Heart left ventricle (tissue), 16 donors: ENCODE results near the gene TUBE1. TPM values are rescaled to one million over a fixed set of nuclear protein-coding genes. Genes with fewer than 3 reads are reported as not detected.
A peak's percentile ranks its signal among the peaks of the same experiment; 100 is the strongest.
"Not testable (repeated sequence)": the region's sequence is repeated elsewhere in the genome, so short reads cannot be mapped to it uniquely, and the experiment has no call there.

Experiments
- ATAC-seq, 4 donors: fragments of 200-7000 bp; cut with Tn5 transposase; one replicate each; pipeline ENCODE4 v1.9.1; 2020 to 2022; ENCODE audit warnings: moderate library complexity in 4 of 4, mild to moderate bottlenecking in 3 of 4, moderate number of reproducible peaks in 1 of 4
- DNase-seq, 5 donors: peaks; one replicate each; pipeline ENCODE4 v3.0.0-alpha.2; 2020
- H3K27ac ChIP-seq, 12 donors: fragments of 200-600 bp; sonication (generic) in 4 of 12; one replicate each; pipeline versions ENCODE4 v1.5.0 to v1.8.0; 2016 to 2022; ENCODE audit warnings: mild to moderate bottlenecking in 2 of 12
- H3K27me3 ChIP-seq, 9 donors: fragments of 200-600 bp; sonication (generic) in 2 of 9; one replicate each; pipeline versions ENCODE4 v1.5.1 to v1.8.0; 2016 to 2022; ENCODE audit warnings: mild to moderate bottlenecking in 3 of 9
- H3K36me3 ChIP-seq, 9 donors: fragments of 200-600 bp; sonication (generic) in 2 of 9; one replicate each; pipeline versions ENCODE4 v1.5.0 to v1.8.0; 2018 to 2022; ENCODE audit warnings: mild to moderate bottlenecking in 2 of 9
- H3K4me1 ChIP-seq, 12 donors: fragments of 200-600 bp; sonication (generic) in 4 of 12; one replicate each; pipeline versions ENCODE4 v1.5.0 to v1.8.0; 2016 to 2022; ENCODE audit warnings: mild to moderate bottlenecking in 3 of 12
- H3K4me3 ChIP-seq, 12 donors: fragments of 200-600 bp; sonication (generic) in 4 of 12; one replicate each; pipeline versions ENCODE4 v1.5.0 to v1.8.0; 2017 to 2022; ENCODE audit warnings: mild to moderate bottlenecking in 9 of 12, moderate library complexity in 4 of 12
- H3K9me3 ChIP-seq, 12 donors: fragments of 200-600 bp; sonication (generic) in 4 of 12; one replicate each; pipeline versions ENCODE4 v1.5.0 to v1.8.0; 2016 to 2022; ENCODE audit warnings: mild to moderate bottlenecking in 1 of 12
- CTCF ChIP-seq, 12 donors: fragments of 200-600 bp; sonication (generic) in 4 of 12; IDR thresholded peaks; one replicate each; pipeline versions ENCODE4 v1.5.0 to v1.8.0; 2018 to 2022; ENCODE audit warnings: antibody characterized with exemption in 12 of 12, mild to moderate bottlenecking in 5 of 12
- POLR2A ChIP-seq, 2 donors: fragments of 450-650 bp; IDR thresholded peaks; one replicate each; pipeline ENCODE4 v1.6.1; 2017; ENCODE audit warnings: antibody characterized with exemption in 2 of 2, mild to moderate bottlenecking in 2 of 2, moderate library complexity in 2 of 2
- WGBS, 4 donors: extraction: QIAGEN DNeasy Blood & Tissue Kit in 2 of 4; methylation state at CpG; one replicate each; pipeline versions ENCODE4 v1.1.5 to v1.1.7; 2013 to 2018; 5-methylcytosine and 5-hydroxymethylcytosine counted together
- intact Hi-C, 10 donors: fragments of 100-400 bp; cut with DNase I; formaldehyde crosslinking; loops; one replicate each; pipeline versions ENCODE4 v1.11.1 to v1.14.2; 2022
- polyA plus RNA-seq, 2 donors: library from polyadenylated mRNA; stranded (reverse); fragments of 200-250 nt; gene quantifications; one replicate each; pipeline ENCODE4 v1.2.3, GENCODE V29; 2013
- total RNA-seq, 9 donors: library from RNA; depleted of rRNA in 2 of 9; stranded (reverse); fragments of >200 nt in 2 of 9; fragmentation: NEBNext Ultra II Directional in 3 of 9; extraction: Animal tissue kit (Norgen Biotek cat#: 25700) in 3 of 9; gene quantifications; one replicate each; pipeline versions ENCODE4 v1.1.0 to v1.2.4, GENCODE V29; 2016 to 2023
- donor health status: ischemic (EF 13 %, LVEDD 7.1; RV severe dilation, severe dysfunction).
- donor health status: healthy with polysubstance abuse.
- donor health status: DM: no; HTN: yes; CAD: no.
- donor health status: DM: no; HTN: no; CAD: no.
- donor health status: ischemic (EF 25% LVEDD 6.9; RV normal size, moderate dysfunction).
- donor health status: ischemic (EF 25% LVEDD 5.7; RV mildly dilated, moderate dysfunction).
- donor health status: healthy.
- donor health status: DM: yes; HTN: yes; CAD: no.
- donor health status: ischemic (EF 35%, LVEDD 5.7; RV mildly dilated, moderate dysfunction).
- donor health status: nonischemic (EF 11% LVEDD 7.7; RV severe dilation, severe dysfunction).
- donor health status: DM: yes; HTN: yes; CAD: no.
- donor health status: PGD.
- donor health status: ischemic (EF 29% LVEDD 5.4; RV normal size, mild dysfunction).
- donor health status: nonischemic (EF 23%, LVEDD 6.1; RV moderate dilation, normal function).

Gene TUBE1
- total and polyA plus RNA-seq, 11 donors = 10.1 to 33.2 (median 23.3) TPM

- ATAC-seq (no peak), DNase-seq (no peak)
- H3K27ac ChIP-seq = no peak overlapping the region
- intact Hi-C loops = loop anchor here in 6 of 10 donors (10.0 kb wide), 5 partner anchors 55 to 1045 kb away; a partner anchor contains a TSS
- H3K4me3 ChIP-seq = no peak overlapping the region
- H3K27me3 ChIP-seq = no peaks in the 10 kb centered on the region
- H3K36me3 ChIP-seq = no peaks in the 10 kb centered on the region
- no peaks in the 10 kb centered on the region for H3K4me1 ChIP-seq
- WGBS, 4 donors = 88 to 93% (median 90%) methylated on average over 7 of the region's 7 CpGs
- H3K9me3 ChIP-seq = peaks cover 0 to 8% (median 0%) of the 10 kb centered on the region in 12 donors
- no peak for TF ChIP-seq CTCF (IDR thresholded peaks at IDR 0.05)
- TF ChIP-seq POLR2A (IDR thresholded peaks at IDR 0.05) = no peak
Observed at GRCh38 chr6:112049996-112050395, 37.3 kb downstream of the TUBE1 start.

GRCh38 chr6:112049026-112049799, 38.1 kb downstream of the TUBE1 start:
- H3K4me1 ChIP-seq = peaks cover 0 to 5% (median 0%) of the 10 kb centered on the region in 12 donors
- peaks cover 0 to 8% (median 0%) of the 10 kb centered on the region in 12 donors for H3K9me3 ChIP-seq
- no peaks in the 10 kb centered on the region for H3K27me3 ChIP-seq
- DNase-seq (no peak), ATAC-seq (no peak)
- 83 to 93% (median 87%) methylated on average over 6 of the region's 6 CpGs for WGBS, 4 donors
- H3K36me3 ChIP-seq = no peaks in the 10 kb centered on the region
- H3K27ac ChIP-seq = no peak overlapping the region
- H3K4me3 ChIP-seq = no peak overlapping the region
- TF ChIP-seq POLR2A (IDR thresholded peaks at IDR 0.05) = no peak
- TF ChIP-seq CTCF (IDR thresholded peaks at IDR 0.05) = no peak
- intact Hi-C loops = loop anchor here in 6 of 10 donors (10.0 kb wide), 5 partner anchors 54 to 1044 kb away; a partner anchor contains a TSS

GRCh38 chr6:112047523-112047922, 39.8 kb downstream of the TUBE1 start:
- not testable (repeated sequence) for H3K9me3 ChIP-seq, H3K27ac ChIP-seq, H3K36me3 ChIP-seq, ATAC-seq, H3K4me3 ChIP-seq, H3K4me1 ChIP-seq, H3K27me3 ChIP-seq, DNase-seq
- intact Hi-C loops = loop anchor here in 6 of 10 donors (10.0 kb wide), 5 partner anchors 53 to 1043 kb away; a partner anchor contains a TSS
- WGBS, 4 donors = 95 to 98% (median 95%) methylated on average over 22 to 25 of the region's 25 CpGs

- Histone ChIP-seq H3K4me1 (peaks cover 0 to 18% (median 1%) of the 10 kb centered on the region in 12 donors), H3K36me3 (no peaks in the 10 kb centered on the region), H3K9me3 (no peaks in the 10 kb centered on the region), H3K27me3 (no peaks in the 10 kb centered on the region), H3K4me3 (no peak overlapping the region), H3K27ac (peak overlapping the region in 1 of 12 donors; percentile 3)
- whole genome bisulfite sequencing, 4 donors = 68 to 88% (median 78%) methylated on average over 3 of the region's 3 CpGs
- intact Hi-C loops = loop anchor here in 9 of 10 donors (2.0 to 10.0 kb wide), 11 partner anchors 38 to 1040 kb away; a partner anchor contains a TSS
- TF ChIP-seq POLR2A (IDR thresholded peaks at IDR 0.05) (no peak), CTCF (IDR thresholded peaks at IDR 0.05) (no peak)
- DNase-seq (no peak), ATAC-seq (peak in 1 of 4 donors; percentile 12)
Observed at GRCh38 chr6:112044856-112045255, 42.4 kb downstream of the TUBE1 start.
